ENCODE results near the gene ZNF280A. TPM values are rescaled to one million over a fixed set of nuclear protein-coding genes. Genes with fewer than 3 reads are reported as not detected.

Gene ZNF280A
- total RNA-seq, 2 donors from 2014 or later, result not detected

GRCh38 chr22:22546490-22546889 is 26.4 kb upstream of the ZNF280A start:
- intact Hi-C loops (cut with DNase I), result no loop called here
- no peak for DNase-seq (ENCODE audit: low spot score)

GRCh38 chr22:22545084-22545483 is 25.0 kb upstream of the ZNF280A start:
- no peaks in the 10 kb centered on the region for H3K27me3 ChIP-seq (replicated peaks; ENCODE audit: insufficient read depth)
- TF ChIP-seq POLR2AphosphoS5 (IDR thresholded peaks at IDR 0.05), result no peak
- no peak for TF ChIP-seq CTCF (IDR thresholded peaks at IDR 0.05)
- TF ChIP-seq POLR2A (IDR thresholded peaks at IDR 0.05), result no peak
- 83% methylated on average over 2 of the region's 2 CpGs for WGBS
- no peaks in the 10 kb centered on the region for H3K4me1 ChIP-seq (replicated peaks)
- no peaks in the 10 kb centered on the region for H3K9me3 ChIP-seq
- no peak for DNase-seq (ENCODE audit: low spot score)
- H3K36me3 ChIP-seq, result no peaks in the 10 kb centered on the region
- intact Hi-C loops (cut with DNase I), result no loop called here
- H3K27ac ChIP-seq, result no peak overlapping the region
- H3K4me3 ChIP-seq, result no peak overlapping the region

More at GRCh38 chr22:22546490-22546889, 26.4 kb upstream of the ZNF280A start:
- H3K4me1 ChIP-seq (replicated peaks), result no peaks in the 10 kb centered on the region
- H3K27me3 ChIP-seq (replicated peaks; ENCODE audit: insufficient read depth), result no peaks in the 10 kb centered on the region
- H3K36me3 ChIP-seq, result no peaks in the 10 kb centered on the region
- no peaks in the 10 kb centered on the region for H3K9me3 ChIP-seq
- H3K4me3 ChIP-seq, result no peak overlapping the region
- WGBS, result 53% methylated on average over 5 of the region's 5 CpGs
- no peak overlapping the region for H3K27ac ChIP-seq
- TF ChIP-seq POLR2AphosphoS5 (IDR thresholded peaks at IDR 0.05) (no peak), CTCF (IDR thresholded peaks at IDR 0.05) (no peak), POLR2A (IDR thresholded peaks at IDR 0.05) (no peak)

- Histone ChIP-seq H3K27me3 (replicated peaks; ENCODE audit: insufficient read depth) (peaks cover 2% of the 10 kb centered on the region), H3K36me3 (no peaks in the 10 kb centered on the region), H3K9me3 (no peaks in the 10 kb centered on the region), H3K4me3 (no peak overlapping the region), H3K27ac (no peak overlapping the region), H3K4me1 (replicated peaks) (no peaks in the 10 kb centered on the region)
- WGBS, result 75% methylated on average over 7 of the region's 7 CpGs
- no peak for TF ChIP-seq POLR2A (IDR thresholded peaks at IDR 0.05)
- no peak for TF ChIP-seq POLR2AphosphoS5 (IDR thresholded peaks at IDR 0.05)
- no peak for TF ChIP-seq CTCF (IDR thresholded peaks at IDR 0.05)
- intact Hi-C loops (cut with DNase I), result no loop called here
- no peak for DNase-seq (ENCODE audit: low spot score)
Measured at GRCh38 chr22:22538226-22538989, 18.3 kb upstream of the ZNF280A start.

DNA sequence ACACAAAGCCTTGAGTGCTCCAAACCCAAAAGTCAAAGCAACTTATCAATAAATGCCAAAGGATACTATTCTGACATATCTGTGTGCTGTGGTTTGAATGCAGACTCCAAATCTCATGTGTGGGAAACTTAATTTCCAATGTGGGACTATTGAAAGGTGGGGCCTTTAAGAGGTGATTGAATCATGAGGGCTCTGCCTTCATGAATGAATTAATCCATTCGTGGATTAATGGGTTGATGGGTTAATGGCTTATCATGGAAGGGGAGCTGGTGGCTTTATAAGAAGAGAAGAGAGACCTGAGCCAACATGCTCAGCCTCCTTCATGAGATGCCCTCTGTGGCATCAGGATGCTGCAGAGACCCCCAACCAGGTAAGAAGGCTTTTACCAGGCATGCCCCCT is 16.8 kb upstream of the ZNF280A start:
- no peaks in the 10 kb centered on the region for H3K9me3 ChIP-seq
- no peak for DNase-seq (ENCODE audit: low spot score)
- H3K4me1 ChIP-seq (replicated peaks), result no peaks in the 10 kb centered on the region
- TF ChIP-seq CTCF (IDR thresholded peaks at IDR 0.05), result no peak
- no peak for TF ChIP-seq POLR2A (IDR thresholded peaks at IDR 0.05)
- TF ChIP-seq POLR2AphosphoS5 (IDR thresholded peaks at IDR 0.05), result no peak
- WGBS, result 64% methylated on average over 1 of the region's 1 CpG
- no peak overlapping the region for H3K27ac ChIP-seq
- no peaks in the 10 kb centered on the region for H3K36me3 ChIP-seq
- H3K4me3 ChIP-seq, result no peak overlapping the region
- peaks cover 2% of the 10 kb centered on the region for H3K27me3 ChIP-seq (replicated peaks; ENCODE audit: insufficient read depth)
- intact Hi-C loops (cut with DNase I), result no loop called here

DNA sequence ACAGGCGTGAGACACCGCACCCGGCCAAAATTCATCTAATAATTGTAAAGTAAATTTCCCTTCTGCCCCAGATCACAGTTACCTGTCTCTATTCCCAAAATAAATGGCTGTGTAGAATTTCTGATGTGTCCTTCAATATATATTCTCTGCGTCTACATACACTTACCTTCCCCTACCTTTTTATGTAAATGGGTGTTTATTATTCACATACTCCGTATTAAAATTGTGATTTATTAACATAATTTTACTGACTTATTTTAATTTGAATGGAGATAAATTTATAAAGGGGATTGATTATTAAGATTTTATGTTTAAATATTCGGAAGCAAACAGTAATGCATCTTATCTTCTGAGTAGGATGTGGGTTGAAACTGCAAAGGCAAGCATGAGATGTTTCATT is 16.4 kb upstream of the ZNF280A start:
- intact Hi-C loops (cut with DNase I), result no loop called here
- no peaks in the 10 kb centered on the region for H3K9me3 ChIP-seq
- WGBS, result 80% methylated on average over 6 of the region's 6 CpGs
- DNase-seq (ENCODE audit: low spot score), result no peak
- TF ChIP-seq CTCF (IDR thresholded peaks at IDR 0.05) (no peak), POLR2A (IDR thresholded peaks at IDR 0.05) (no peak), POLR2AphosphoS5 (IDR thresholded peaks at IDR 0.05) (no peak)
- H3K4me3 ChIP-seq, result no peak overlapping the region
- no peak overlapping the region for H3K27ac ChIP-seq
- no peaks in the 10 kb centered on the region for H3K36me3 ChIP-seq
- H3K4me1 ChIP-seq (replicated peaks), result no peaks in the 10 kb centered on the region
- H3K27me3 ChIP-seq (replicated peaks; ENCODE audit: insufficient read depth), result peaks cover 2% of the 10 kb centered on the region

All from prostate gland (tissue), 2 donors.